Stimulated activated CD8-positive, alpha-beta memory T cell treated with anti-CD3 and anti-CD28 coated beads, Interleukin-15, amount 100 ng/mL, for 4 hours (primary cell): ENCODE data around the gene TUT1.
"Not testable (repeated sequence)": the region's sequence is repeated elsewhere in the genome, so short reads cannot be mapped to it uniquely, and the experiment has no call there.

ENCODE experiments used
- DNase-seq, 2 donors: peaks; one replicate each; pipeline ENCODE4 v3.0.0-alpha.2; 2020; ENCODE audit warnings: low read depth in 2 of 2

Gene TUT1

DNA sequence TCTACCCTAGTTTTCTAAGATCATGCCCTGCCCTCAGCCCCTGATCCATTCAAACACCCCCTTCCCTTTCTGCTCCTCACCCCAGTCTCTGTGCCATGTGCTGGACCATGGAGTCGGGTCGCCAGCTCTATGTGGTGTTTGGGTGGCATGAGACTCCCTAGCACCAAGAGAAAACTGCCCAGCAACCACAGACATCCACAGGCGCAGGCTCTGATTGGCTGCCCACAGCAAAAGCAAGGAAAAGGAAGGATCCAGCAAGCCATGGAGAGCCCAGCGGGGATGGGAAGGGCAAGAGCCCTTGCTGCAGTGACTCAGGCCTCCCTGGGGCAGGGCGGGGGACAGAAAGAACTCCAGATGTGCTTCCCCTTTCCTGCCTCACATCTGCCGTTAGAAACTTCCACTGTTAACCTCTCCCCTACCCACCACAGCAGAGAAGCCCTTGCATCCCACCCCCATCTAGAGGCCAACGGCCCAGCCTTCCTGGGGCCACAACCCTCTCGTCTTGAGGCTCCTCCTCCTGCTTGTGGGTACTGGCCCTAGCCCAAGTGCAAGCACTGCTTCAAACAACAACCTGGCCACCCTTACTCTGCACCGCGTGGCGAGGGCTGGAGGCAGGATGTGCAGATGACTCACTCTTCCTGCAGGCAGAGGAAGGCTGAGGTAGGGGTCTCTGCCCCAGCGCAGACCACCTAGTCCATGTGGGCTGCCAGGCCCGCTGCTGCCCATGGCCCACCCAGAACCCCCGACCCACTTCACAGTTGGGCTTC, 35.0 kb downstream of the TUT1 start:
- DNase-seq, result peak; percentile 58 to 61

DNA sequence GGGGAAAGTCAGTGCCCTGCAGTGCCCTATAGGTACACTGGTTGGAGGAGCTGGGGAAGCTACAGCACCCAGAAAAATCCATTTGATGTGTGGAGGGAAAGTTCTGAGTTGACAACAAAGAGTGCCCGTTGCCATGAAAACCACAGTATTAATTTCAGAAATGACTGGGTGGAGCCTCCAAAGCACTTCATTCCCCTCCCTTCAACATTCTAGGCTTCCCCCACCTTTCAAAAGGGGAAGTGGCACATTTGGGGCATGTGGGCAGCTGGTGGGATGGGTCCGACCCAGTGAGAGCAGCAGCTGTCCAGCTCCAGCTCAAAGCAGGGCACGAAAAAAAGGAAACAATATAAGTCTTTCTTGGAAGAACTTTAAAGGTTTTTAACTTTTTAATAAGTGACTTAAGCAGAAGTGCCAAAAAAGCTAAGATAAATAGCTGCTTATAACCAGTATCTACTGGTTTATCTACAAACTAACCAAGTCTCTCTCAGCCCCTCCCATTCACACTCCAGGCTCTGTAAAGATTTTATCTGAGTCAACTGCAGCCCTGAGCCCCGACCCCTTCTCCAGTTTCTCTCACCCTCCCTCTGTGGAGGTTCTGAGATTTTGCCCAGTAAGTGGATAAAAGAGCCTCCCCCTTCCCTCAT, 35.7 kb downstream of the TUT1 start:
- DNase-seq, result no peak

GRCh38 chr11:62554387-62555167, 36.7 kb downstream of the TUT1 start:
- no peak for DNase-seq

DNA sequence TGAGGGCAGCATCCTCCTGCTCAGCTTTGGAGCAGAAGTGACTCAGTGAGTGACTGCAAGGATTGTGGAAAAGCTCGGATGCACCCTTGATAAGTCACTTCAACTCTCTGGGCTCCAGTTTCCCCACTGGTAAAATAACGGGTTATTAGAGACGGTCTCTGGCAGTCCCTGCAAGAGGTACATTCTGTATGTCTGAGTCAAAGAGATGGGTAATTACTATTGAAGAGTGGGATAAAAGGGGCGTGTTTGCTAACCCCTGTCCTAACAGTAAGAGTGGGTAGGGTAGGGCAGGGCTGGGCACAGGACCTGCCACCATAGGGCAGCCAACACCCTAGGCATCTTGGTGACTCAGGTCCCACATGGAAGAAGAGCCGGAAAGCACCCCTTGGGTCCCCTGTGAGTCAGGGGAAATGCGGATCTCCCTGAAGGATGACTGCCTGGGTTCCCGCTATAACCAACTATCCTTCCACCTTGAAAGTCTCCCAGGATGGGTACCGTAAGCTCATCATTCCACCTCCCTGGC, 37.4 kb downstream of the TUT1 start:
- no peak for DNase-seq

DNA sequence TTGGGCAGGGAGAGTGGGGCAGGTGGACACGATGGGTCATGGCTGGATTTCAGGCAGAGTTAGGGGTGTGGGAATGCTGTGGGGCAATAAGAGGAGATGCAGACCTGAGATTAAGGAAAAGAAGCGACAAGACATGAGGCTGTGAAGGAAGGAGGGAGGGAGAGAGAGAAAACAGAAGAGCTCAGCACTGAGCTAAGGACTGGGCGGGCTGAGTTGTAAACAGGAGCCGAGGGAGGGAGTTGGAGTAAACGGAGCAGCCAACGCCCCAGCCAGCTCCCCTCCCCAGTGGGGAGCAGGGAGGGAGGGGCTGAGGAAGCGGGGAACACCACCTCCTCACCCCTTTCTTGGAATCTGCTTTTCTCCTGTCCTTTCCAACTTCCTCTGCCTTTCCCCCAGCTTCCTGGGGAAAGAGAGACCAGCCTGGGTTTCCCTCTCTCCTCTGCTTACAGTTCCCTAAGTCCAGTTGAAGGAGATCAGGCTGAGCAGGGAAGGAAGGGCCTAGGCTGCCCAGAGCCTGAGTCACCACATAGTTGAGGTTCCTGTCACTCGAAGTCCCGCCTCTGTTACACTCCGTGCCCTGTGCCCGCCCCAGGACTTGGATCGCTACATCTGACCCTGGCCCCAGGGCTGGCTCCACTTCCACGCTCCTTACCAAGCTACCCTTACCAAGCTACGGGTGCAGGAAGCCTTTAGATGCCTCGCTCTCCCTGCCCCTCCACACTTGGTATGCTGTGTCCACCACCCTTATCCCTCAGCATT, 38.1 kb downstream of the TUT1 start:
- no peak for DNase-seq

- no peak for DNase-seq
Measured at GRCh38 chr11:62552485-62553079, 38.7 kb downstream of the TUT1 start.

DNA sequence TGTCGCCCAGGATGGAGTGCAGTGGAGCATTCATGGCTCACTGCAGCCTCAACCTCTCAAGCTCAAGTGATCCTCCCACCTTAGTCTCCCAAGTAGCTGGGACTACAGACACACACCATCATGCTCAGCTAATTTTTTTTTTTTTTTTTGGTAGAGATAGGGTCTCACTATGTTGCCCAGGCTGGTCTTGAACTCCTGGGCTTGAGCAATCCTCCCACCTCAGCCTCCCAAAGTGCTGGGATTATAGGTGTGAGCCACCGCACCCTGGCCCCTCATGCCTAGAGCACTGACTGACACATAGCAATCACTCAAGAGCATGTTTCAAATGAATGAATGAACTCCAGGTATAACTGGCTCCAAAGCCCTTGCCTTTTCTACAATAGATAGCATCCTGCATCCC, 40.8 kb downstream of the TUT1 start:
- not testable (repeated sequence) for DNase-seq

DNA sequence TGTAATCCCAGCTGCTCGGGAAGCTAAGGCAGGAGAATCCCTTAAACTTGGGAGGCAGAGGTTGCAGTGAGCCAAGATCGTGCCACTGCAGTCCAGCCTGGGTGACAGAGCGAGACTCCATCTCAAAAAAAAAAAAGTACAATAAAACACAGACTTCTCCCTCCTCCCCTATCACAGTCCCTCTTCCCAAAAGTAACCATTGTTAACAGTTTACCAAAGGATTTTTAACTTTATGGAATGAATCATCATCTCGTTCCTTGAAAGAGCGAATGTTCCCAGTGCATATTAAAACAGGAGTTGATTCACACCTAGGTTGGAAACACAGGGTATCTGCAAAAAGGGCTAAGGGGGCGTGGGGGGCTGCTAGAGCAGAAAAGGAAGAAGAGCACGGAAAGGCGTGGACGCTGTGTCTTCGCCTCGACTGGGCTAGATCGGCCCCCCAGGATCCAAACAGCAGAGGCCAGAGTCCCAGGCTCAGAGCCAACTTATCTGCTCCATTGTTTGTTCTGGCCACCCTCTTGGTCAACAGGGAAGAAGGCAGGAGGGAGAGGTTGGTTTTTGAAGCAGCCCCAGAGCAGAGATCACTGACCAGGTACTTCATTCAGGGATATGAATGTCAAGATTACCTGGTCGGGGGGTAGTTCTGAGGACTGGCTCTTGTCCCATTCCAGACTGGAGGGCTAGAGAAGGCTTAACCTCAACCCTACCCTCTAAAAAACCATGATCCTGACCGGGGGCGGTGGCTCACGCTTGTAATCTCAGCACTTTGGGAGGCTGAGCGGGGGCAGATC, 42.6 kb downstream of the TUT1 start:
- no peak for DNase-seq

GRCh38 chr11:62547691-62548281, 43.5 kb downstream of the TUT1 start:
- no peak for DNase-seq

- no peak for DNase-seq
Measured at GRCh38 chr11:62546929-62547625, 44.2 kb downstream of the TUT1 start.

GRCh38 chr11:62546244-62546928, 44.9 kb downstream of the TUT1 start, which contains the start of gene AHNAK:
Gene AHNAK (minus strand): TSS chr11:62546806. CDS start chr11:62536098, 10,708 bp downstream.
- DNase-seq, result peak in 1 of 2 donors; percentile 42

GRCh38 chr11:62545437-62546243, 45.7 kb downstream of the TUT1 start:
- DNase-seq, result peak; percentile 42 to 61

- DNase-seq, result no peak
Measured at GRCh38 chr11:62544581-62545436, 46.5 kb downstream of the TUT1 start.

GRCh38 chr11:62543680-62544444, 47.5 kb downstream of the TUT1 start:
- no peak for DNase-seq

DNA sequence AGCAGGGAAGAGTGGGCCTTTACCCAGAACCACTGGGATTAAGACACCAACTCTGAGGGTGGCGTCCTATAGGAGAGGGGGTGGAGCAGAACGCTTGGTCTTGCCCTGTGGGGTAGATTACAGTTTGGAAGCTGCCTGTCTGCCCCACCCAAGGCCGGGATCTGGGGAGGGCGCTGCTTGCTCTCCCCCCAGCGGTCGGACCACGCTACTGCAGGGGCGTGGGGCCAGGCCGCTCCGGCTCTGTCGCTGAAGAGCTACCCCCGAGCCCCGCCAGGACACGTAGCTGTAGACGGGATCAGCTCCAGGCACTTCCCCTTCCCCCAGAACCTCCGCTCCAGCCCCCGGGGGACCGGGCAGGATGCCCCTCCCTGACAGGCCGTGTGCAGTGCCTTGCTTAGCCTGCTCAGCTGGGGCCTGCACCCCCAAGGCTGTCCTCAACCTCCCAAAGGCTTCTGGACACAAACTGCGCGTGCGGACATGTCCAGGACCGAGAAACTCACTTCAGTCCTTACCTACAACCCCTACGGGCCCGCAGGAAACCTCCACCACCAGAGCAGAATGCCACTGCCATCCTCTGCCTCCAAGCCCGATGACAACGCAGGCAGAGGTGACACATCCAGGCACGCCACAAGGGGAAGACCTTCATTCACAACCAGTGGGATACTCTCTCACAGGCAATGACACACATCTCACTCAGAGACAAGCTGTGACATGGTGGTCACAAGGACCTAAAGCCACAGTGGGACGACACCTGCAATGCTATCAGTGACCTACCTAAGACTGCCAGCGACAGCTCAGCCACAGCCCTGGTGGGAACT, 48.4 kb downstream of the TUT1 start:
- peak in 1 of 2 donors; percentile 41 for DNase-seq
